Activated T-cell treated with anti-CD3 and anti-CD28 coated beads for 24 hours (primary cell): ENCODE data around the gene PARL.

Source experiments
- DNase-seq: peaks from one replicate; pipeline ENCODE4 v3.0.0-alpha.2; 2020; ENCODE audit warnings: low read depth

Gene PARL

GRCh38 chr3:183854318-183855035 lies 30.2 kb downstream of the PARL start:
- no peak for DNase-seq

GRCh38 chr3:183845608-183846288 lies 38.9 kb downstream of the PARL start:
- DNase-seq: no peak

- DNase-seq: no peak
Observed at GRCh38 chr3:183845090-183845489, 39.6 kb downstream of the PARL start.

GRCh38 chr3:183844606-183845005 lies 40.1 kb downstream of the PARL start:
- no peak for DNase-seq

- DNase-seq: no peak
Observed at GRCh38 chr3:183839751-183840150, 44.9 kb downstream of the PARL start.

GRCh38 chr3:183837894-183838293 lies 46.8 kb downstream of the PARL start:
- no peak for DNase-seq

GRCh38 chr3:183837390-183837789 lies 47.3 kb downstream of the PARL start:
- no peak for DNase-seq

GRCh38 chr3:183833516-183833915 lies 51.2 kb downstream of the PARL start:
- DNase-seq: no peak

- DNase-seq: no peak
Observed at GRCh38 chr3:183830187-183830586, 54.5 kb downstream of the PARL start.

GRCh38 chr3:183829466-183829865 lies 55.2 kb downstream of the PARL start:
- no peak for DNase-seq

- no peak for DNase-seq
Observed at GRCh38 chr3:183828538-183828870, 56.2 kb downstream of the PARL start.

- DNase-seq: no peak
Observed at GRCh38 chr3:183827809-183828537, 56.7 kb downstream of the PARL start.

GRCh38 chr3:183826448-183827250 lies 58.0 kb downstream of the PARL start:
- no peak for DNase-seq

GRCh38 chr3:183825456-183826161 lies 59.1 kb downstream of the PARL start, which contains the start of gene MAP6D1:
TSS of gene MAP6D1 (minus strand) at chr3:183825577. CDS start at chr3:183825547, 30 bp downstream.
- DNase-seq: peak; percentile 24

- no peak for DNase-seq
Observed at GRCh38 chr3:183824761-183825455, 59.8 kb downstream of the PARL start.

- no peak for DNase-seq
Observed at GRCh38 chr3:183823963-183824362, 60.7 kb downstream of the PARL start.

GRCh38 chr3:183822631-183823030 lies 62.0 kb downstream of the PARL start:
- no peak for DNase-seq

- DNase-seq: no peak
Observed at GRCh38 chr3:183819831-183820230, 64.8 kb downstream of the PARL start.

- no peak for DNase-seq
Observed at GRCh38 chr3:183818706-183819624, 65.7 kb downstream of the PARL start.
